Measurements from ENCODE around the gene CPNE9.

- TF ChIP-seq, protein P1, sequence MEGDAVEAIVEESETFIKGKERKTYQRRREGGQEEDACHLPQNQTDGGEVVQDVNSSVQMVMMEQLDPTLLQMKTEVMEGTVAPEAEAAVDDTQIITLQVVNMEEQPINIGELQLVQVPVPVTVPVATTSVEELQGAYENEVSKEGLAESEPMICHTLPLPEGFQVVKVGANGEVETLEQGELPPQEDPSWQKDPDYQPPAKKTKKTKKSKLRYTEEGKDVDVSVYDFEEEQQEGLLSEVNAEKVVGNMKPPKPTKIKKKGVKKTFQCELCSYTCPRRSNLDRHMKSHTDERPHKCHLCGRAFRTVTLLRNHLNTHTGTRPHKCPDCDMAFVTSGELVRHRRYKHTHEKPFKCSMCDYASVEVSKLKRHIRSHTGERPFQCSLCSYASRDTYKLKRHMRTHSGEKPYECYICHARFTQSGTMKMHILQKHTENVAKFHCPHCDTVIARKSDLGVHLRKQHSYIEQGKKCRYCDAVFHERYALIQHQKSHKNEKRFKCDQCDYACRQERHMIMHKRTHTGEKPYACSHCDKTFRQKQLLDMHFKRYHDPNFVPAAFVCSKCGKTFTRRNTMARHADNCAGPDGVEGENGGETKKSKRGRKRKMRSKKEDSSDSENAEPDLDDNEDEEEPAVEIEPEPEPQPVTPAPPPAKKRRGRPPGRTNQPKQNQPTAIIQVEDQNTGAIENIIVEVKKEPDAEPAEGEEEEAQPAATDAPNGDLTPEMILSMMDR (IDR thresholded peaks at IDR 0.05; ENCODE audit: insufficient read depth, low read length), result no peak
- no peak for TF ChIP-seq POLR2AphosphoS5 (IDR thresholded peaks at IDR 0.05; ENCODE audit: low read depth)
Observed at GRCh38 chr3:9732740-9733115, 29.1 kb downstream of the CPNE9 start.
